HG03442 (cell line): Measurements from ENCODE around the gene KNL1.
A peak's percentile ranks its signal among the peaks of the same experiment; 100 is the strongest.

Source experiments
- ATAC-seq: cut with Tn5 transposase; IDR thresholded peaks from one replicate; pipeline ENCODE4 v1.9.1; 2021; ENCODE audit warnings: mild to moderate bottlenecking, moderate library complexity; ENCODE audit not compliant: unreplicated experiment

The KNL1 gene

GRCh38 chr15:40582726-40583246, 11.3 kb upstream of the KNL1 start:
- ATAC-seq = no peak

GRCh38 chr15:40584191-40584590, 9.9 kb upstream of the KNL1 start:
- no peak for ATAC-seq

GRCh38 chr15:40590667-40591050, 3.4 kb upstream of the KNL1 start:
- no peak for ATAC-seq

- no peak for ATAC-seq
Observed at GRCh38 chr15:40591389-40591788, 2.7 kb upstream of the KNL1 start.

GRCh38 chr15:40593165-40593564, 884 bp upstream of the KNL1 start:
- no peak for ATAC-seq

- ATAC-seq = peak; percentile 40
Observed at GRCh38 chr15:40594429-40594836, 384 bp downstream of the KNL1 start.

GRCh38 chr15:40595219-40595618, 1.2 kb downstream of the KNL1 start:
- ATAC-seq = no peak

GRCh38 chr15:40595773-40596172, 1.7 kb downstream of the KNL1 start:
- no peak for ATAC-seq

GRCh38 chr15:40597024-40597423, 3.0 kb downstream of the KNL1 start:
- no peak for ATAC-seq

GRCh38 chr15:40598126-40598525, 4.1 kb downstream of the KNL1 start:
- no peak for ATAC-seq

- ATAC-seq = no peak
Observed at GRCh38 chr15:40598672-40599071, 4.6 kb downstream of the KNL1 start.

GRCh38 chr15:40600956-40601355, 6.9 kb downstream of the KNL1 start:
- no peak for ATAC-seq

- ATAC-seq = no peak
Observed at GRCh38 chr15:40603935-40604334, 9.9 kb downstream of the KNL1 start.

- ATAC-seq = no peak
Observed at GRCh38 chr15:40613080-40613479, 19.0 kb downstream of the KNL1 start.

- no peak for ATAC-seq
Observed at GRCh38 chr15:40618023-40618422, 24.0 kb downstream of the KNL1 start.

GRCh38 chr15:40618906-40619305, 24.9 kb downstream of the KNL1 start:
- no peak for ATAC-seq

GRCh38 chr15:40623361-40623760, 29.3 kb downstream of the KNL1 start:
- ATAC-seq = no peak

GRCh38 chr15:40630313-40630712, 36.3 kb downstream of the KNL1 start:
- ATAC-seq = no peak

GRCh38 chr15:40633178-40633577, 39.1 kb downstream of the KNL1 start:
- ATAC-seq = no peak

GRCh38 chr15:40637221-40637745, 43.2 kb downstream of the KNL1 start:
- ATAC-seq = no peak

- ATAC-seq = no peak
Observed at GRCh38 chr15:40639677-40640076, 45.6 kb downstream of the KNL1 start.

- ATAC-seq = no peak
Observed at GRCh38 chr15:40647523-40647922, 53.5 kb downstream of the KNL1 start.

- ATAC-seq = no peak
Observed at GRCh38 chr15:40650479-40650878, 56.4 kb downstream of the KNL1 start.
